NCI-H1417 (cell line): ENCODE results near the gene PIM1.

Source experiments
- DNase-seq, 3 experiments: peaks; one replicate each; lab custom pipeline; 2025; lab: John Stamatoyannopoulos, UW

The PIM1 gene

DNA sequence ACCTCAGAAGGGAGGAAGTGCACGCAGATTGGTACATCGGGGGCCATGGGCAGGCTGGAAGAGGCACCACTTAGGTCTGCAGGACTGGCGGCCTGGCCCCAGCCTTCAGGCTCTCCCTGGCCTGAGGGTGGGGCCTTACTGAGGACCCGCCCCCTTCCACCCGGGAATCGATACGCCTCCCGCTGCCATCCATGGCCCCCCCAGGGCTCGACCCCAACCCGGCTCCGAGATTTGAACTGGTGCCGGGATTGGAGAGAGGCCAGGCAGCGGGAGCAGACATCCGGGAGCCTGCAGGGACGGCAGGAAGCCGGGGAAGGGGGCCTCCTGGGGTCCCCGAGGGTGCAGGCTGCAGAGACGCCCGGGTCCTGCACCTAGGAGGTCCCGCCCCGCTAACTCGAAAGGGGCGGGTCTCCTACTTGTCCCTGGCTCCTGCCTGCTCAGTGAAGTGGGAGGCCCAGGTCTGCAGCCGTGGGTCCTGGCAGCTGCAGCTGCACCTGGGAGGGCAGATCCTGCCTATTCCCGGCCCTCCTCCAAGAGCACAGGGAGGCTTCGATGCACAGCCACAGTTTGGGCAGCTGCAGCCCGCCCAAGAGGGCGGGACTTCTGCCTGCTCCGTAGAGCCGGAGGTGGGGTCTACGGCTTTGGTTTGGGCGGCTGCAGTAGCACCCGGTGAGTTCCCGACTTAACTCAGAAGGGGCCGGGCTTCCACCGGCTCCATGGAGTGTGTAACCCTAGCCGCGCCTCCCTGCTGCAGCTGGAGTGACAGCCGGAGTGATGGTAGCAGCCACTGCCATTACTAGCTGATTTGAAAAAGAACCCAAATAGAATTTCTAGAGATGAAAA lies 52.4 kb downstream of the PIM1 start:
- DNase-seq: peak; percentile 94 to 97 (median 96)

DNA sequence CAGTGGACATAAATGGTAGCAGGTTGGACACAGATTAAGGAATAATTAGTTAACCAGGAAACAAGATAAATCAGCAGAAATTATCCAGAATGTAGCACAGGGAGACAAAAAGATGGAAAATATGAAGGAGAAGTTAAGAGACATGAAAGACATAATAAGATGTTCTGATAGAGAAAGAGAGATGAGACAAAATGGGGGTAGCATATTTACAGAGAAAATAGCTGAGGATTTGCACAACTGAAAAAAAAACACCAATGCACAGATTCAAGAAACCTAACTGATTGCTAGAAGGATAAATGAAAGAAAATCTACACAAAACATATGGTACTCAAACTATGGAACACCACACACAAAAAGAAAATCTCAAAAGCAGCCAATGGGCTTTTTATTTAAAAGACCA lies 53.0 kb downstream of the PIM1 start:
- DNase-seq: peak in 1 of 3 experiments; percentile 42
